ENCODE measurements around the gene DISC1. TPM values are rescaled to one million over a fixed set of nuclear protein-coding genes. Genes with fewer than 3 reads are reported as not detected.

DISC1 gene
- total RNA-seq, 1 experiment from 2014 or later = 1.8 TPM

DNA sequence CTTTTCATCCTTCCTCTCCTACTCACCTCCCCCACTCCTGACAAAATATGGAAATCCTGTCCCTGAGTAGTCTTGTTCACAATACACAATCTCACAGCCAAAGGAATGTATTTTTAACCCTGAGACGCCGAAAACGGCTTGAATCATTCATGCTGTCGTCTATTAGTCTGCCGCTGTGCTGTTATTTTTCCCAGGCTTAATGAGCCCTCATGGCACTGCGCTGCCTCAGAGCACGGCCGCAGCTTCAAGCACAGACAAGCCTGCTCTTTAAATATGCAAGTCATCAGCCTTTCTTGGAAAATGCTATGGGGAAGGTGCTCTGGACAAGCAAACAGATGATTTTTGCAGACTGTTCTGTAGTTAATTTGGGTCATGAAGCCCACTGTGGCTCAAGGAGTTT is 302.7 kb downstream of the DISC1 start:
- Histone ChIP-seq H3K4me3 (replicated peaks in 1 of 2; ENCODE audit: low read depth in 1 of 2, low read length in 2 of 2) (no peak overlapping the region), H3K79me2 (ENCODE audit: insufficient read depth, low read length) (no peaks in the 10 kb centered on the region), H3K9me3 (ENCODE audit: control insufficient read depth in 1 of 2, insufficient read depth in 1 of 2, low read depth in 1 of 2, low read length in 2 of 2) (peaks cover 3 to 8% of the 10 kb centered on the region in 2 experiments; a peak in 1 of 4 replicates), H3K36me3 (ENCODE audit: control insufficient read depth in 1 of 2, insufficient read depth in 2 of 2, low read length in 2 of 2) (no peaks in the 10 kb centered on the region), H3K27ac (ENCODE audit: low read depth, low read length) (no peak overlapping the region), H3K4me2 (ENCODE audit: low read length) (no peak overlapping the region), H3K4me1 (ENCODE audit: control insufficient read depth in 1 of 2, insufficient read depth in 2 of 2, low read length in 2 of 2) (no peaks in the 10 kb centered on the region), H3K9me2 (ENCODE audit: insufficient read depth) (no peaks in the 10 kb centered on the region), H3K9ac (ENCODE audit: low read length) (no peak overlapping the region), H3K27me3 (ENCODE audit: insufficient read depth, low read length) (peaks cover 20% of the 10 kb centered on the region; the same call in 1 of the 2 replicates), H2AFZ (ENCODE audit: low read depth, low read length, poor library complexity, severe bottlenecking) (no peak overlapping the region), H4K20me1 (ENCODE audit: insufficient read depth) (no peaks in the 10 kb centered on the region)
- ChIA-PET RAD21 (ENCODE audit: low non-redundant PET in 1 of 2, low total read pairs in 2 of 2, uncharacterized antibody in 2 of 2, unreplicated experiment in 2 of 2) (no interaction called here), CTCF (no interaction called here), POLR2A (no interaction called here)
- no TSS peak for BruUV-seq (replicated peaks)
- TF ChIP-seq ZNF274 (IDR thresholded peaks at IDR 0.05; ENCODE audit: low read depth, low read length) (no peak), SP1 (IDR thresholded peaks at IDR 0.05; ENCODE audit: low read depth) (no peak), EGR1 (IDR thresholded peaks at IDR 0.05; ENCODE audit: low read depth) (no peak), ZFX (IDR thresholded peaks at IDR 0.05) (no peak), RAD21 (IDR thresholded peaks at IDR 0.05; ENCODE audit: low read depth) (no peak), POLR2AphosphoS5 (IDR thresholded peaks at IDR 0.05; ENCODE audit: low read depth, low read length) (no peak), EZH2phosphoT487 (IDR thresholded peaks at IDR 0.05; ENCODE audit: borderline replicate concordance) (no peak), ELF1 (IDR thresholded peaks at IDR 0.05; ENCODE audit: borderline replicate concordance, low read depth) (no peak), FOSL1 (IDR thresholded peaks at IDR 0.05; ENCODE audit: low read depth) (no peak), YY1 (IDR thresholded peaks at IDR 0.05; ENCODE audit: extremely low read depth, insufficient replicate concordance, low read depth, low read length) (no peak), CBX3 (IDR thresholded peaks at IDR 0.05; ENCODE audit: low read depth) (no peak)
- TF ChIP-seq, protein P1, sequence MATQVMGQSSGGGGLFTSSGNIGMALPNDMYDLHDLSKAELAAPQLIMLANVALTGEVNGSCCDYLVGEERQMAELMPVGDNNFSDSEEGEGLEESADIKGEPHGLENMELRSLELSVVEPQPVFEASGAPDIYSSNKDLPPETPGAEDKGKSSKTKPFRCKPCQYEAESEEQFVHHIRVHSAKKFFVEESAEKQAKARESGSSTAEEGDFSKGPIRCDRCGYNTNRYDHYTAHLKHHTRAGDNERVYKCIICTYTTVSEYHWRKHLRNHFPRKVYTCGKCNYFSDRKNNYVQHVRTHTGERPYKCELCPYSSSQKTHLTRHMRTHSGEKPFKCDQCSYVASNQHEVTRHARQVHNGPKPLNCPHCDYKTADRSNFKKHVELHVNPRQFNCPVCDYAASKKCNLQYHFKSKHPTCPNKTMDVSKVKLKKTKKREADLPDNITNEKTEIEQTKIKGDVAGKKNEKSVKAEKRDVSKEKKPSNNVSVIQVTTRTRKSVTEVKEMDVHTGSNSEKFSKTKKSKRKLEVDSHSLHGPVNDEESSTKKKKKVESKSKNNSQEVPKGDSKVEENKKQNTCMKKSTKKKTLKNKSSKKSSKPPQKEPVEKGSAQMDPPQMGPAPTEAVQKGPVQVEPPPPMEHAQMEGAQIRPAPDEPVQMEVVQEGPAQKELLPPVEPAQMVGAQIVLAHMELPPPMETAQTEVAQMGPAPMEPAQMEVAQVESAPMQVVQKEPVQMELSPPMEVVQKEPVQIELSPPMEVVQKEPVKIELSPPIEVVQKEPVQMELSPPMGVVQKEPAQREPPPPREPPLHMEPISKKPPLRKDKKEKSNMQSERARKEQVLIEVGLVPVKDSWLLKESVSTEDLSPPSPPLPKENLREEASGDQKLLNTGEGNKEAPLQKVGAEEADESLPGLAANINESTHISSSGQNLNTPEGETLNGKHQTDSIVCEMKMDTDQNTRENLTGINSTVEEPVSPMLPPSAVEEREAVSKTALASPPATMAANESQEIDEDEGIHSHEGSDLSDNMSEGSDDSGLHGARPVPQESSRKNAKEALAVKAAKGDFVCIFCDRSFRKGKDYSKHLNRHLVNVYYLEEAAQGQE (IDR thresholded peaks at IDR 0.05; ENCODE audit: low read depth) = no peak
- TF ChIP-seq, protein P2, sequence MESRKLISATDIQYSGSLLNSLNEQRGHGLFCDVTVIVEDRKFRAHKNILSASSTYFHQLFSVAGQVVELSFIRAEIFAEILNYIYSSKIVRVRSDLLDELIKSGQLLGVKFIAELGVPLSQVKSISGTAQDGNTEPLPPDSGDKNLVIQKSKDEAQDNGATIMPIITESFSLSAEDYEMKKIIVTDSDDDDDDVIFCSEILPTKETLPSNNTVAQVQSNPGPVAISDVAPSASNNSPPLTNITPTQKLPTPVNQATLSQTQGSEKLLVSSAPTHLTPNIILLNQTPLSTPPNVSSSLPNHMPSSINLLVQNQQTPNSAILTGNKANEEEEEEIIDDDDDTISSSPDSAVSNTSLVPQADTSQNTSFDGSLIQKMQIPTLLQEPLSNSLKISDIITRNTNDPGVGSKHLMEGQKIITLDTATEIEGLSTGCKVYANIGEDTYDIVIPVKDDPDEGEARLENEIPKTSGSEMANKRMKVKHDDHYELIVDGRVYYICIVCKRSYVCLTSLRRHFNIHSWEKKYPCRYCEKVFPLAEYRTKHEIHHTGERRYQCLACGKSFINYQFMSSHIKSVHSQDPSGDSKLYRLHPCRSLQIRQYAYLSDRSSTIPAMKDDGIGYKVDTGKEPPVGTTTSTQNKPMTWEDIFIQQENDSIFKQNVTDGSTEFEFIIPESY (IDR thresholded peaks at IDR 0.05; ENCODE audit: extremely low read depth, insufficient replicate concordance, low read length) = no peak
- TF ChIP-seq, protein P3, sequence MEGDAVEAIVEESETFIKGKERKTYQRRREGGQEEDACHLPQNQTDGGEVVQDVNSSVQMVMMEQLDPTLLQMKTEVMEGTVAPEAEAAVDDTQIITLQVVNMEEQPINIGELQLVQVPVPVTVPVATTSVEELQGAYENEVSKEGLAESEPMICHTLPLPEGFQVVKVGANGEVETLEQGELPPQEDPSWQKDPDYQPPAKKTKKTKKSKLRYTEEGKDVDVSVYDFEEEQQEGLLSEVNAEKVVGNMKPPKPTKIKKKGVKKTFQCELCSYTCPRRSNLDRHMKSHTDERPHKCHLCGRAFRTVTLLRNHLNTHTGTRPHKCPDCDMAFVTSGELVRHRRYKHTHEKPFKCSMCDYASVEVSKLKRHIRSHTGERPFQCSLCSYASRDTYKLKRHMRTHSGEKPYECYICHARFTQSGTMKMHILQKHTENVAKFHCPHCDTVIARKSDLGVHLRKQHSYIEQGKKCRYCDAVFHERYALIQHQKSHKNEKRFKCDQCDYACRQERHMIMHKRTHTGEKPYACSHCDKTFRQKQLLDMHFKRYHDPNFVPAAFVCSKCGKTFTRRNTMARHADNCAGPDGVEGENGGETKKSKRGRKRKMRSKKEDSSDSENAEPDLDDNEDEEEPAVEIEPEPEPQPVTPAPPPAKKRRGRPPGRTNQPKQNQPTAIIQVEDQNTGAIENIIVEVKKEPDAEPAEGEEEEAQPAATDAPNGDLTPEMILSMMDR (IDR thresholded peaks at IDR 0.05 in 2 of 3, conservative IDR thresholded peaks at IDR 0.05 in 1 of 3; ENCODE audit: borderline replicate concordance in 1 of 3, insufficient read depth in 1 of 3, low read depth in 2 of 3, low read length in 2 of 3) = no peak
- TF ChIP-seq, protein P4, sequence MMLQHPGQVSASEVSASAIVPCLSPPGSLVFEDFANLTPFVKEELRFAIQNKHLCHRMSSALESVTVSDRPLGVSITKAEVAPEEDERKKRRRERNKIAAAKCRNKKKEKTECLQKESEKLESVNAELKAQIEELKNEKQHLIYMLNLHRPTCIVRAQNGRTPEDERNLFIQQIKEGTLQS (IDR thresholded peaks at IDR 0.05) = no peak
- DNase-seq (ENCODE audit: low read depth, low spot score) (no peak), ATAC-seq (no peak)
- intact Hi-C loops (cut with micrococcal nuclease) = no loop called here
